ENCODE data around the gene EARS2. TPM values are rescaled to one million over a fixed set of nuclear protein-coding genes. Genes with fewer than 3 reads are reported as not detected.
"Not testable (repeated sequence)": the region's sequence is repeated elsewhere in the genome, so short reads cannot be mapped to it uniquely, and the experiment has no call there.

Gene EARS2
- total RNA-seq, 4 donors from 2014 or later, result 30.9 to 54.4 (median 50.7) TPM

GRCh38 chr16:23594186-23594585 lies 37.0 kb upstream of the EARS2 start:
- Histone ChIP-seq H3K27ac (no peak overlapping the region), H3K27me3 (no peaks in the 10 kb centered on the region), H3K4me1 (peaks cover 8 to 14% of the 10 kb centered on the region in 2 donors), H3K9me3 (no peaks in the 10 kb centered on the region), H3K36me3 (peaks cover 4 to 17% of the 10 kb centered on the region in 2 donors), H3K4me3 (replicated peaks in 1 of 3) (no peak overlapping the region)
- intact Hi-C loops (cut with DNase I), result loop anchor here (5.0 kb wide), 1 partner anchor 37 kb away; the partner anchor contains the start of genes EARS2 and UBFD1
- DNase-seq, result no peak
- WGBS, 2 donors, result 88 to 92% methylated on average over 12 of the region's 12 CpGs
- no peak for TF ChIP-seq CTCF (IDR thresholded peaks at IDR 0.05)
- no peak for TF ChIP-seq POLR2A (IDR thresholded peaks at IDR 0.05)

- WGBS, 2 donors, result 71 to 98% methylated on average over 3 of the region's 3 CpGs
Observed at GRCh38 chr16:23590181-23590580, 33.0 kb upstream of the EARS2 start.

GRCh38 chr16:23587726-23588125 lies 30.6 kb upstream of the EARS2 start:
- 92 to 95% methylated on average over 5 of the region's 5 CpGs for WGBS, 2 donors
- intact Hi-C loops (cut with DNase I), result no loop called here
- peaks cover 21 to 42% of the 10 kb centered on the region in 2 donors for H3K36me3 ChIP-seq
- no peak overlapping the region for H3K27ac ChIP-seq
- DNase-seq, result no peak
- H3K27me3 ChIP-seq, result no peaks in the 10 kb centered on the region
- H3K9me3 ChIP-seq, result no peaks in the 10 kb centered on the region
- H3K4me1 ChIP-seq, result no peaks in the 10 kb centered on the region
- TF ChIP-seq POLR2A (IDR thresholded peaks at IDR 0.05) (no peak), CTCF (IDR thresholded peaks at IDR 0.05) (no peak)
- H3K4me3 ChIP-seq (replicated peaks in 1 of 3), result no peak overlapping the region

More at GRCh38 chr16:23590181-23590580, 33.0 kb upstream of the EARS2 start:
- no peak overlapping the region for H3K4me3 ChIP-seq (replicated peaks in 1 of 3)
- DNase-seq, result no peak
- intact Hi-C loops (cut with DNase I), result loop anchor here (5.0 kb wide), 1 partner anchor 33 kb away; the partner anchor contains the start of genes EARS2 and UBFD1
- no peaks in the 10 kb centered on the region for H3K27me3 ChIP-seq
- TF ChIP-seq POLR2A (IDR thresholded peaks at IDR 0.05), result no peak
- H3K27ac ChIP-seq, result no peak overlapping the region
- H3K4me1 ChIP-seq, result peaks cover 3 to 11% of the 10 kb centered on the region in 2 donors
- H3K9me3 ChIP-seq, result no peaks in the 10 kb centered on the region
- H3K36me3 ChIP-seq, result peaks cover 11 to 33% of the 10 kb centered on the region in 2 donors

GRCh38 chr16:23584186-23585076 lies 27.3 kb upstream of the EARS2 start:
- no peak for DNase-seq
- intact Hi-C loops (cut with DNase I), result no loop called here
- H3K36me3 ChIP-seq, result peaks cover 29 to 42% of the 10 kb centered on the region in 2 donors

GRCh38 chr16:23583271-23583670 lies 26.1 kb upstream of the EARS2 start:
- 90% methylated on average over 2 of the region's 30 CpGs; no CpG with 5 or more reads in 1 of the 2 donors for WGBS, 2 donors
- H3K27ac ChIP-seq; intact Hi-C loops (cut with DNase I); H3K9me3 ChIP-seq; H3K27me3 ChIP-seq; H3K4me3 ChIP-seq (replicated peaks in 1 of 3); H3K4me1 ChIP-seq; DNase-seq: not testable (repeated sequence)
- H3K36me3 ChIP-seq, result peaks cover 26 to 48% of the 10 kb centered on the region in 2 donors

More at GRCh38 chr16:23584186-23585076, 27.3 kb upstream of the EARS2 start:
- Histone ChIP-seq H3K27me3 (no peaks in the 10 kb centered on the region), H3K9me3 (no peaks in the 10 kb centered on the region), H3K27ac (no peak overlapping the region), H3K4me1 (no peaks in the 10 kb centered on the region), H3K4me3 (replicated peaks in 1 of 3) (no peak overlapping the region)
- TF ChIP-seq POLR2A (IDR thresholded peaks at IDR 0.05) (no peak), CTCF (IDR thresholded peaks at IDR 0.05) (no peak)
- 90 to 95% methylated on average over 13 of the region's 14 CpGs for WGBS, 2 donors

GRCh38 chr16:23581764-23582163 lies 24.6 kb upstream of the EARS2 start:
- no peak for DNase-seq
- TF ChIP-seq CTCF (IDR thresholded peaks at IDR 0.05), result no peak
- no peak for TF ChIP-seq POLR2A (IDR thresholded peaks at IDR 0.05)
- no peaks in the 10 kb centered on the region for H3K4me1 ChIP-seq
- H3K27ac ChIP-seq, result no peak overlapping the region
- no peaks in the 10 kb centered on the region for H3K9me3 ChIP-seq
- intact Hi-C loops (cut with DNase I), result no loop called here
- H3K36me3 ChIP-seq, result peaks cover 26 to 35% of the 10 kb centered on the region in 2 donors
- H3K4me3 ChIP-seq (replicated peaks in 1 of 3), result no peak overlapping the region
- H3K27me3 ChIP-seq, result no peaks in the 10 kb centered on the region
